Stimulated activated CD4-positive, alpha-beta T cell treated with anti-CD3 and anti-CD28 coated beads, Interleukin-15, amount 100 ng/mL, for 24 hours (primary cell): ENCODE measurements around the gene COPG2.

Experiments
- DNase-seq: peaks from one replicate; pipeline ENCODE4 v3.0.0-alpha.2; 2020

COPG2 gene

DNA sequence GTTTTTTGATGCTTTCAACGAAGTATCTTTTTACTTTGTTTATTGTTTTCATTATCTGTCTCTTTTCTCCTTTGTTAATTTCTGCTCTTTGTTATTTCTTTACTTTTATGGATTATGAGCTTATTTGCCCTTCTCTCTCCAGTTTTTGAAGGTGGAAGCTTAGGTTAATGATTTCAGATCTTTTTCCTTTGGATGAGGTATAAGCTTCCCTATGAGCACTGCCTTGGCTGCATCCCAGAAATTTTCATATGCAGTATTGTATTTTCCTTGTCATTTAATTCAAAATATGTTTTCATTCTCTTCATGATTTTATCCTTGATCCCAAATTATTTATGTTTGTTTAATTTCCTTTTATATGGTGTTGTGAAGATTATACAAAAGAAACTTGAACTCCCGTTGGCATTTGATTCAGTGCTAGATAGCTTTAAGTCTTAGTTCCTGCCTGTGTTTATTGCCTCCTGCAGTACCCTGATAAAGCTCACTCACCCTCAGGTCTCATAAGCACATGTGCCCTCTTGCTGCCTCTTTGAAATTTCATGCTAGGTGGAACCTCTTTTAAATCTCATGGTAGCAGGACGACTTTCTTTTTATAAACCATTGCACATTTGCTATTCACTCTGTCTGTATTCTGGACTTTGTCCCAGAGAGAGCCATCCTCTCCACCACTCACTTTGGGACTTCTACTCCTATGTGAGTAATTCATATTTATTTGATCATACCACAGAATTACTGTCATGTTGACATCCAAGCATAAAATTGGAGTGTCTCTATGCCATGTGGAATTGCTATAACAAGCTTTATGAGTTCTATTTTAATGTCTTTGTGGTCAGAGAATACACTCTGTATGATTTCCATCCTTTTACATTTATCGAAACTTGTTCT is 204.8 kb downstream of the COPG2 start:
- DNase-seq = no peak

DNA sequence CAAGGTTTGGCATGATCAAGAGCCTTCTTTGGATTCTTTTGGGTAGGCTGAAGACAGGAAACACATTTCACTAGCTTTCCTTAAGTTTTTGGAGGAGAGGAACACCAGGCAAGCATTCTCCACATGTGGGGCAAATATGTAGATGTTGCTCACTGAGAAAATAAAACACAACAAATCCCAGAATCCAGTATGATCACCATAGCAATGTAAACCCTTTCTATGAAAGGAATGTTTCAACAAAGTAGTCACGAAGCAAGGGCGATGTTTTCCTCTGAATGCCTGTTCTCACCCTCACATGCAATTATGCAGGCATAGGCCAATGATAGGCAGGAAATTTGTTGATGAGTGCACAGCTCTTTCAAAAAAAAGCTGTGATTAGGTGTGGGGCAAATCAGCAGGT is 207.3 kb downstream of the COPG2 start:
- DNase-seq = no peak

DNA sequence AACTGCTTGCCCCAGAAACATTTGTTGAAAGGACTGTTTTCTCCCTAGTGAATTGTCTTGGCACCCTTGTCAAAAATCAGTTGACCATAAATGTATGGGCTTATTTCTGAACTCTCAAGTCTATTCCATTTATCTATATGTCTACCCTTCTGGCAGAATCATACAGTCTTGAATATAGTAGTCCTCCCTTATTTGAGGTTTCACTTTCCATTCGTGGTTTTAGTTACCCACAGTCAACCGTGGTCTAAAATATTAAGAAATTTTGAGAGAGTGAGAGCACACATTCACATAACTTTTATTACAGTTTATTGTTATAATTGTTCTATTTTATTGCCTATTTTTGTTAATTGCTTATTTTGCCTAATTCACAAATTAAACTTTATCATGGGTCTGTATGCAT is 210.3 kb downstream of the COPG2 start:
- no peak for DNase-seq
